GM12873 (cell line): ENCODE measurements around the gene SLC25A33.

Experiments
- TF ChIP-seq, protein P1 (sequence below): IDR thresholded peaks from 2 replicates; pipeline ENCODE4 v1.5.1; 2012; ENCODE audit warnings: low read depth, mild to moderate bottlenecking, moderate library complexity, low read length, control low read depth; ENCODE audit not compliant: insufficient read depth; ENCODE audit errors: missing control alignments

Gene SLC25A33

DNA sequence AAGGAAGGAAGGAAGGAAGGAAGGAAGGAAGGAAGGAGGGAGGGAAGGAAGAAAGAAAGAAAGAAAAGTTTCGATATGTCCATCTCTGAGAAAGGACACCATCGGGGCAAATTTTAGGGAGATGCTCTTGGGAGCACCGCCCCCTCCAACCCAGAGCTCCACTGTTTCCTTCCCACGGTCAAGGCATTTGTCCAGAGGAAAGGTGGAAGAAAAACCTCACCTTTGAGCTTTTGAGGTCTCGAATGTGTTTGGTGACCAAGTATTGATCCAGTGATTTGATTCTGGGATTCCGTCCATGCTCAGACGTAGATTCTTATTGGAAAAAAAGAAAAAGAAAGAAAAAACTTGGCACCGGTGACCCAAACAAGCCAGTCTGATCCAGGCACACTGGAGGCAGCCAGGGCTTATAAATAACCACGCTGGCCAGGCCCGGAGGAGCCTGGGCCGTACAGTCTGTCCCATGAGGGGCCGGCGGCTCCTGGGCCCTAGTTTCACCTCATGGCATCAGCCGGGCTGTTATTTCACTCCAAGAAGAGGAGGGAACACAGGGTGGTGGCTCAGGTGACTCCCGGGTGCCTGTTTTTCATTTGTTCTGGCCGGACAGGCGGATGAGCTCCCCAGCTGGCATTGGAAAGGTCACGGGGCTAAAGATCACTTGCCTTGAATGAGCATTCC, 36.1 kb upstream of the SLC25A33 start:
- TF ChIP-seq, protein P1, sequence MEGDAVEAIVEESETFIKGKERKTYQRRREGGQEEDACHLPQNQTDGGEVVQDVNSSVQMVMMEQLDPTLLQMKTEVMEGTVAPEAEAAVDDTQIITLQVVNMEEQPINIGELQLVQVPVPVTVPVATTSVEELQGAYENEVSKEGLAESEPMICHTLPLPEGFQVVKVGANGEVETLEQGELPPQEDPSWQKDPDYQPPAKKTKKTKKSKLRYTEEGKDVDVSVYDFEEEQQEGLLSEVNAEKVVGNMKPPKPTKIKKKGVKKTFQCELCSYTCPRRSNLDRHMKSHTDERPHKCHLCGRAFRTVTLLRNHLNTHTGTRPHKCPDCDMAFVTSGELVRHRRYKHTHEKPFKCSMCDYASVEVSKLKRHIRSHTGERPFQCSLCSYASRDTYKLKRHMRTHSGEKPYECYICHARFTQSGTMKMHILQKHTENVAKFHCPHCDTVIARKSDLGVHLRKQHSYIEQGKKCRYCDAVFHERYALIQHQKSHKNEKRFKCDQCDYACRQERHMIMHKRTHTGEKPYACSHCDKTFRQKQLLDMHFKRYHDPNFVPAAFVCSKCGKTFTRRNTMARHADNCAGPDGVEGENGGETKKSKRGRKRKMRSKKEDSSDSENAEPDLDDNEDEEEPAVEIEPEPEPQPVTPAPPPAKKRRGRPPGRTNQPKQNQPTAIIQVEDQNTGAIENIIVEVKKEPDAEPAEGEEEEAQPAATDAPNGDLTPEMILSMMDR = no peak

GRCh38 chr1:9505143-9505542, 34.1 kb upstream of the SLC25A33 start:
- TF ChIP-seq, protein P1 = no peak

DNA sequence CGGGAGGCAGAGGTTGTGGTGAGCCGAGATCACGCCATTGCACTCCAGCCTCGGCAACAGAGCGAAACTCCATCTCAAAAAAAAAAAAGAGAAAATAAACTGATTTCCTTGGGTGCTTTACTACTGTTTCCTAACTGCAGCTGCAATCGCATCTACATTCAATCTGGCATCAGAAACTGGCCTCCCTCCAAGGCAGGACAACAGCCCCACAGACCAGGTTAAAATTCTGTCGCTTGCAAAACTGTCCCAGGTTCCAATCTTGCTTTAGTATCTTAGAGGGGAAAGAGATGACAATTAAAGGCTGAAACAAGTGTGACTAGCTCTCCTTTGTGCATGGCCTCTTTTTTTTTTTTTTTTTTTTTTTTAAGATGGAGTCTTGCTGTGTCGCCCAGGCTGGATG, 32.4 kb upstream of the SLC25A33 start:
- TF ChIP-seq, protein P1 = no peak

DNA sequence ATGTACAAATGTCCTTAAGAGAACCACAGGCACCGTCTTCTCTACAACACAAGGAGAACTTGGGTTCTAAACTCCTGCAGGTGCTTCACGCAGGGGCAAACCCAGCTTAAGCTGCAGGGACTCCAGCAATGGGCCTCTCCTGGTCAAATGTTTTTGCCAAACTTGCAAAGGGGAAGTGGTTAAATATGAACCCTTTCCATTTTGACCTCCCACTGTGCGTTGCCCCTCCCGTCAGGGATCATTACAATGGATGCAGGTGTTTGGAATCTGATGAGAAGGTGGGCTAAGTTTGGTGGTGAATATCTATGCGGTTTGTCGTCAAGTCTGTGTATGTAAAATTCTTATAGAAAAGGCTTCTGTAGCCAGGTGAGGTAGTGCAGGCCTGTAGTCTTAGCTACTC, 29.1 kb upstream of the SLC25A33 start:
- TF ChIP-seq, protein P1 = no peak

DNA sequence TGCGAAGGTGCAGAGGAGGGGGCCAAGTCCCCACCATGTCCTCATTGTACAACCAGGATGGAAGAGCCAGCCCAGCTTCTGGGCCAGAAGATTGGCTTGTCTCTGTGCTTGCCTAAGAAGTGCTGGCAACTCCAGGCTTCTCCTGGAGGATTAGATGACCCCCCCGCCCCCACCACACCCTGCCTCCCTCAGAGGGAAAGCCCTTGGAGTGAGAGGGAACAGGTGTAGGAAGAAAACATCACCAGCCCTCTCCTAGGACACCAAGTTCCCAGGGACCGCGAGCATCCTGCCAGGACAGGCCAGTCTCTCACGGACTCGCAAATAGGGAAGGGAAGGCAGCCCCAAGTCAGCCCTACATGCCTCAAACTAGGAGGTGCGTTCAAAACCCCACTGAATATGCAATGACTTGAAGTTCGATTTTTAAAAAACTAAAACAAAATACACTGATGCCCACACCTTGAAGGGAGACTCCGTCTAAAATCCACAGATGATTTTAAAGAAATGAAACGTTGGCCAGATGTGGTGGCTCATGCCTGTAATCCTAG, 20.7 kb upstream of the SLC25A33 start:
- TF ChIP-seq, protein P1 = no peak

GRCh38 chr1:9520411-9520810, 18.9 kb upstream of the SLC25A33 start:
- TF ChIP-seq, protein P1 = no peak

DNA sequence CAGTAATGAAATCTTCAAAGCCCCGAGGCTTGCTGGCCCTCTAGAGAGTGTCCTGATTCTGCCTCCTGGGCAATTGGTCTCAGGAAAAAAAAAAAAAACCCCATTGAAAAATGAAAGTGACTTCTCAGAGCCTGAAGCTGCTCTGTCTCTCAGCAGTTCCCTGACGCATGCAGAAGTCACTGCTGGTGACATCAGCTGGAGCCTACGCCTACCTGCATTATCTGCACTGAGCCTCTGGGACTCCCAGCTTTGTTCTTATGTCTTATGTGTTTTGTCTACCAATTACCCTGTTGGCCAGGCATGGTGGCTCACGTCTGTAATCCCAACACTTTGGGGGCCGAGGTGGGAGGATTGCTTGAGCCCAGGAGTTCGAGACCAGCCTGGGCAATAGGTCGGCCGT, 10.1 kb upstream of the SLC25A33 start:
- TF ChIP-seq, protein P1 = no peak
